NOMO-1 treated with DMSO at 0.1 percent for 48 hours (cell line): ENCODE measurements around the gene LRRC75A.
A peak's percentile ranks its signal among the peaks of the same experiment; 100 is the strongest.

ENCODE experiments used
- DNase-seq: peaks from one replicate; lab custom pipeline; 2025; ENCODE audit not compliant: unreplicated experiment; lab: John Stamatoyannopoulos, UW

LRRC75A gene

DNA sequence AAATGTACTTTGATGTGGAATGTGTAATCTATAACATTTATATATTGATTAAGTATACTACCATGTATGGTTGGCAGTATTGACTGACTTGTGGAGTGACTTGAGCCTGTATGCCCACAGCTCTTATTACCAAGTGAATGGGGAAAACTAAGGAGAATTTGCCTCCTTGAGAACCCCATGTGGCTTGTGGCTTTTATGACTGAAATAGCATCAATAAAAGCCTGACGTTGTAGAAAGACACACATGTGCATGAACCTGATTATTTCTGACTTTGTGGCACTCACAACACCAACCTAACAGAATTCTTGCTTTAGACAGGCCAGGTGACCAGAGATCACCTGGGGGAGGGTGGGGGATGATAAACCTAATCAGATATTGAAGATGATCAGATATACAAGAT lies 2.1 kb upstream of the LRRC75A start:
- DNase-seq = no peak

DNA sequence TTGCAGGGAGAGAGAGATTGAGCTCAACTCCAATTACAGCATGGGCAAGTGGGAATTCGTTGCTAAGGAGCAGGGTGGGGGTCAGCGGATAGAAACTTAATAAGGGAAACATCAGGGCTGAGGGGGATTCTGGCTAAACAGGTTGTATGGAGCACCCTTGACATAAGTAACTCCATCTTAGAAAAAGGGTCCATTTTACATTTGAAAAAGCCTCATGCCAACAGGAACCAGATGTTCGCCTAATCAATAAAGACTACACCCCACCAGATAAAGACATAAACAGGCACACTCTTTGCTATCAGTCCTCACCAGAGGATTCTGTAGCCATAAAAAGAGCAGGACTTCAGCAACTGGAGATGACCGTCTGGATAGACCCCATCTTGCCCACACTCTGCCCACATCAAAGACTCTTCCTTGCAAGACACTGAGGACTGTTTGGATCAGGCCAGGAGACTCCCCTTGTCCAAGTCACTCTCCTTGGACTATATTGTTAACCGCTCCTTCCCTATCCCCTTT lies 1.6 kb upstream of the LRRC75A start:
- no peak for DNase-seq

DNA sequence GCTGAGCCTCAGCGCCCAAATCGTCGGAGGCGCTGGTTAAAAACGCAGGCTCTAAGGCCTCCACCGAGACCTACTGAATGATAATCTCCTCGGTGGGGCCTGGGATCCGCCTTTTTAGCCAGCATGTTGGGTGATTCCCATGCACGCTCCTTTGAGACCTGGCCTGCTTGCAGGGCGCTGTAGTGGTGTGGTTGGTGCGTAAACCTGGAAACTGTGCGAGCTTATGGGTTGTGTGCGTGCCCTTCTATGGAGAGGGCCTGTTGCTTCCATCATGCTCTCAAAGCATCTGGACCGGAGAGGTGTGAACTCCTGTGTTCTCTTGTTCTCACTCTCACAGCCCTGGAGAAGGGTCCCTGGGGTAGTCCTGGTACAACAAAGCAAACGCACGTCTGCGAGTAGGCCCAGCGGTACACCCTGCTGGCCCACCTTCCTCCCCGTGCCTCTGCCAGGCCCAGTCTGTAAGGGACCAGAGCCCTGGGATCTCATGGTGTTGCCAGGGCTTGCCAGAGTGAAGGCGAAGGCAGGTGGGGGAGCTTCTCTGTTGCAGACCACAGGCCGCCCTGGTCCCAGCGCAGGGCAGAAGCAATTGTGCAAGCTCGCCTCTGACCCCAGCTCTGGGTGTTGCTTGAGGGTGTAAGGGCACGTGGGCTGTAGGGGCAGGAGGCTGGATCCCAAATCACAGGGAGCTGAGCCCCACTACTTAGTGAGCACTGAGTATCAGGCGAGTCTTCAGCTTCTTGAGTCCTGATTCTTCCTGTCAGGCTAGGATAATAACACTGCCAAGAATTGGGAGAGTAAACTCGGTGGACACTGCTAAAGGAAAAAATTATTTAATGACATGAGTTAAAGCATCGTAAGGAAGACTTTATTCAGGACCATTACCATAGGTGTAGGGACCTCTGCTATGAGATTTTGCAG lies 879 bp upstream of the LRRC75A start:
- DNase-seq = no peak

DNA sequence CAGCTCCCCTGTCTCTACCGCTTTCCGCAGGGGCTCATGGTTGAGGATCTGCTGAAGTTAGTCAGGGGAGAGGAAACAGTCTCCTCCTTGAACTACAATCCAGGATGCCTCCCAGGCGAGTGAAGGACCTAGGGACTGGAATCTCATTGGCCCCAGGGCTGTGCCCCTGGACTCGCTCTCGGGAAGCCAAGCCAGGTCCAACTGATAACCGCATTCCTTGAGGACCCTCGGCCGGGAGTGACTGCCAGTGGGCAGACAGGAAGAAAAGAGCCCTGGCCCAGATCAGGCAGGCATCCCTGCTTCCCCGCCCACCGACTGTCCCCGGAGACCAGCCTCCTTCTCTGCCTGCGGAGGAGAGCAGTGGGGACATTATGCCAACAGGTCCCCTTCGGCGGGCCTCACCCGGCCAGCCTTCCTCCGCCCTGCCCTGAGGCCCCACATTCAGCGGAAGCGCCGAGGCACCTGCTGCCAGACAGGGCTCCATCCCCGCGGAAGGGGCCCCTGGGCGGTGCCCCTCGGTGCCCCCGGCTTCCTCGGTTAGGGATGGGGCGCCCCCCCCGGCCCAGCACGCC lies 776 bp downstream of the LRRC75A start:
- peak; percentile 10 for DNase-seq

DNA sequence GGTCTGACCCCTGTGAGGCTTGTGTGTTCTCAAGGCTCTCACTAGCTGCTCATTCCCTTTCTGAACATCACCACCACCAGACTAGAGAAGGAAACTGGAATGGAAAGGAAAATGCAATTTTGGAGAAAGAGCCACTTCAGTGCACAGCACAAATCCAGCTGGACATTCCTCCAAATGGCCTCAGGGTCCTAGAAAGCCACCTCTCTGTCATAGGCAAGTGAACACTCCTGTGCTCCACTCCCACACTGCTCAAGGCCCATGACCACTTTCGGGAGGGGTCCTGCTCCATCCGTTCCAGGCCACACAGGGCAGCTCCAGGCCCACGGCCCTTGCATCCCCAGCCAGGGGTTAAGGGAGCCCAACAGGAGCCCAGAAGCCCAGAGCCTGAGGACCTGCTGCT lies 2.6 kb downstream of the LRRC75A start:
- no peak for DNase-seq

DNA sequence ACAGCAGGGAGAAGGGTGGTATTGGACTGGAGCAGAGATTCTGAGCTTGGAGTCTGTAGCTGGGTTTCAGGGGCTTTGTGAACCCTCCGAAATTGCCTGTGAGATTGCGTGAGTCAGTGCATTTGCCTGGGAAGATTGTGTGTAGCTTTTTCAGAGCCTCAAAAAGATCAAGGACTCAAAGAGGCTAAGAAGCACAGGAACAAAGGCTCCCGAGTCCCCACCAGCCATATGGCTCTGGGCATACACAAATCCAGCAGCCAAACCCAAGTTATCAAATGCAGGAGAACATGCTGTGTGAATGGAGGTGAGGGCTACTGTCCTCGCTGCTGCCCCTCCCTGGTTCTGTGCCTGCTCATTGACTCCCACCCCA lies 3.0 kb downstream of the LRRC75A start:
- DNase-seq = no peak

DNA sequence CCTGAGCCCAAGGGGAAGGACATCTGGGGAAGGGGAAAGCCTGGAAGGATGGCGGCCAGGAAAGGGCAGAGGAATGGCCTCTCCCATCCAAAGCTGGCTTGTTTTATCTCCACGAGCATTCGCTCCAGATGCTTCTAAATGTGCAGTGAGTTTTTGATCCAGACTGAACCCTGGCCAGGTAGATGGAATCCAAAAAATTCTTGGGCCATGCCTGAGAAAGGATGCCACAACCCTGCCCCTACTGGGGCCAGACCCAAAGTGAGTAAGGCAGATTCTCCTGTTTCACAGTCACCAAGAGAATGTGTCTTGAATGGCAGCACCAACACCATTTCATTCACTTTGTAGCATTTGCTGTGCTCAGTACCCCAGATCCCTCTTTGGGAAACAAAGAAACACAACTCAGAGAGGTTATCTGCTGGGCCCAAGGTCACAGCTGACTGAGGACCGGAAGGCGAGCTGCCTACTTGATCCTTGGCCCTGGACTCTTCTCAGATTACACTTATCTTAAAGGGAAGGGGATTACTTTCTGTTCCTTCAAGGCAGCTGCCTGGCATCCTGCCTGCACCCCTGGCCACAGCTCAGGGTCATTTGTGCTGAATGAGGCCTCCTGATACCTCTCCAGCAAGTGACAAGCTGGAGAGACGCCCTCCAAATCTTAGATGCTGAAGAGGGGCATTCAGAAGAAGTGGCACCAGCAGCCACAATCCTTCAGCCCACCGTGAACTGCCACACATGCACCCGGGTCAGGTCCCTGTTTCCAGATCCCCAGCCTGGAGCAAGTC lies 3.6 kb downstream of the LRRC75A start:
- DNase-seq = no peak

DNA sequence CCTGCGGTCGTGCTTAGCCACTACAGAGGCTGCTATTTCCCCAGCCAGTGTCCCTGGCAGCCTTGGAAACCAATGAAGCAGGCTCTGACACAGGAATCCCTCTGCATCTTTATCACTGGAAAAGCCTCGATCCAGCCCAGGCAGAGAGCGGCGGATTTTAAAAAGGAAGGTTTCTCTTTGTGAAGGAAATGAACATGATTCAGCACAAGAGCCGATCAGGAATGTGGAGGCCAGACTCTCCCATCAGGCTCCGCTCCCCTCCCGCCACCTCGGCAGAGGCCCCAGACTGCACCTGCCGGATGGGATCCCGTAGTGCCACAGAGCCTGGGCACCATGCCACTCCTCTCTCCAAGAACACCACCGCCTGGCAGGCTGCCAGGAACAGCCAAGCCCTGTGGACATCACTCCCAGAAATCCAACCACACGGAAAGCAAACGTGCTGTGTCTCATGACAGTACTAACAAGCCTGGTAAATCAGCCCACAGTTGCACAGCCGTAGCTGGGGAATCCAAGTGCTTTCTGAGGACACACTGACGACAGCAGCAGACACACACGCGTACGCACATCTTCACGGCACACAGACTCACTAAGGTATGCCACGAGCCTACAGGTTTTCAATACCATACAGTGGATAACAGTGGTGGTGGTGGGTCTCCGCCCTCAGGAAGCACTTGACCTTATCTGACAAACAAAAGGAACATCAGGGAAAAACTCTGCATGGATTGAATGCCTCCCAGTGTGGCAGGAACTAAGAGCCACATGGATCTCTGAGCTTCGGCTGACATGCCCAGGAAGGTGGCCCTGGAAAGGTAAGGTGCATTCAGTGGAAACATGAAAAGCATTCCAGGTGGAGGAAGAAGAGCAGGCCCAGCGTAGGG lies 5.4 kb downstream of the LRRC75A start:
- no peak for DNase-seq

DNA sequence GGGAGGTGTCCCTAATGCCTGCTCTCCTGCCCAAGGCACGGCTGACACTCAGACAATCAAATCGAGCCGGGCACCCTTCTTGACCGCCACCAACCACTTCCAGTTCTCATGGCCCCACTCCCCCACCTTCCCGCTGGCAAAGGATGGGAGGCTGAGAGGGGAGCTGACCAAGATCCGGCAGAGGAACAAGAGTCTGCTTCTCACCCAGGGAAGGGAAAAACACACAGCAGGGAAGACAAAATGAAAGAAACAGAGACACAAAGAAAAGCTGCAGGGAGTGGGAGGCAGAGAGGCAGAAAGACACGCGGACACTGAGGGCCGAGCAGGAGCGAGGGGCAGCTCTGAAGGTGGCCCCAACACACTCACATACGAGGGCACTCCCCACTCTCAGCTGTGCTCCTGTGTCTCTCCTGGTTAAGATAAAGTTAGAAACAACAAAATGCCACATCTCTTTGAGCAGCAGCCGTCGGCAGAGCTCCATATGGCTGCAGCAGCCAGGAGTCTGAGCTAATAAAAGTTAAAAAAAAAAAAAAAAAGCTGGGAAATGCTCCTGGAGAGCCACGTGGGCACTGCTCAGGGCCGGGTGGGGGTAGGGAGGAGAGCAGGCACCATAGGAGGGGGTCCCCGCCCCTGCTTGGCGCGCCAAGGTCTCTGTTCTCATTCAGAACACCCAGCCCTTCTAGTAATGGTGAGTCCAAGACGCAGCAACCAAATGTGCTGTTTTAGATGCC lies 7.4 kb downstream of the LRRC75A start:
- no peak for DNase-seq

DNA sequence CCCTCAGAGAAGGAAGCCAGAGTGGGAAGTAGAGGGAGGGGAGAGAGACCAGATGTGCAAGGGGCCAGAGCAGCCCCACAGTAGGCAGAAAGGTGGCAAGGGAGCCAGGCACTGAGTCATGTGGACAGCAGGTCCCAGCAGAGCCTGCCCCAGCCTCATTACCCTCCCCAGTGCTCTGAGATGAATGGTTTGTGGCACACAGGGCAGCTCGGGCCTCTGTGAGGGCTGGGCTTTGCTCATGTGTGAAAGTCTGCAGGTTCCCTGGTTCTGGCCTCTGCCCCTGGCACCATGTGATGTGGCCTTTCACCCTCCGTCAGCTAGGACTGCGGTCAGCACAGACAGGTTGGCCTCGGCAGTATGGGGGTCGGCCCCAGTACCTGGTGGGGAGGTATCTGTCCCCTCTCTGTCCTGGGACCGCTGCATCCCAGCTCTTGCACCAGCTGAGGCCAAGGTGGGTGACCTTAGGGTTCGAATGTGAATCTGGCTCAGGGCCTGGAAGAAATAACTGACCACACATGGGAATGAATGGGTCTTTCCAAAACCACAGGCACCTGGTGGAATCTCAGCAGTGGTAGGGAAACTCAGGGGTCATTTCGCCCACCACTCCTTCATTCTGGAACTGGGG lies 8.9 kb downstream of the LRRC75A start:
- no peak for DNase-seq

DNA sequence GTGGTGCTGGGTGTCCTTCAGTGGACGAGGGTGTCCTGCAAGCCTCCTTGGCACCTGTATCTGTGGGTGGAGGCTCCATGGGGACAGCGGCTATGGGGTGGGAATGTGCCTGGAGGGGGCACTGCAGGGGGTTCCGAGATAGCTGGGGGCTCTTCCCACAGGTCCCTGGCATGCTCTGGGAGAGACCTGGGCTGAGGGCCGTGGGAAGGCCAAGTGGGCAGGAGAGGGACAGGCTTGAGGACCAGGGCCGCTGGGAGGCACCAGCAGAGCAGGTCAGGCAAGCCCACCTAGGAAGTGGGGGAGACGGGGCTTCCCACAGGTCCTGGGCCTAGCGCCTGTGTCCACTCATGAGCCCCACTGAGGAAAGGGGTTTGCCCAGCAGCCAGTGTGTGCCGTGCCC lies 9.7 kb downstream of the LRRC75A start:
- no peak for DNase-seq

DNA sequence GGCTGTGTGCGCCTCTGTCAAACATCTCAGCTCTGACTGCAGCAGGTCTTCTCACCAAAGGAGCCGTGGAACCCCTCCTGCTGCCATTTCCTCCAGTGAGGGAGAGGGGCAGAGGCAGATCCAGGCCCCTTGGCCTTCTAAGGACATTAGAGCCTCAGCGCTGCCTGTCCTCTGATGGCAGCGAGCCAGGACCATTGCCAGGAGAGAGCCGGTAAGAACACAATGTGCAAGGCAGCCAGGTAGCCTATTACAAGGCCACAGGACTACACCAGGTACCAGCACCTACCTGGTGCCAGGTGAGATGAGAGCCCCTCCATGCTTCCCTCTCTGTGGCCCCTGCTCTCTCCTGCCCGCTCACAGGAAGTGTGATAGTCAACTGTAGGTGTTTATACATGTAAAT lies 11.0 kb downstream of the LRRC75A start:
- DNase-seq = no peak

DNA sequence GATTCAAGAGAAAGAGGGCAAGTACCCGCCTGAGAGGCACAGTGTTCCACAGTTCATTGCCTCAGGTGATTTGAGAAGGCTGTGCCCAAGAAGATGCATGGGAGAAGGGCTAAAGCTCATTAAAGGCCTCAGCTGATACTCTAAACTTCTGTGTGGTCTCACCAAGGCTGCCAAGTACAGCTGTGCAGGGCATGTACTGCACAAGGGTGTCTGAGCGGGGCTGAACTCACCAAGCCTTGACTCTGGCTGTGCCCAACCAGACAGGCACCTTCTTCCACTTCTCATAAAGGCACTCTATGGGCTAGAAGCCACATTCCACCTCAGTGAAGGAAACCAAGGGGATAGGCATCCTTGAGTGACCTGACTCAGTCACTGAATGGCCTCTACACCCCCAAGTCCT lies 12.7 kb downstream of the LRRC75A start:
- no peak for DNase-seq

DNA sequence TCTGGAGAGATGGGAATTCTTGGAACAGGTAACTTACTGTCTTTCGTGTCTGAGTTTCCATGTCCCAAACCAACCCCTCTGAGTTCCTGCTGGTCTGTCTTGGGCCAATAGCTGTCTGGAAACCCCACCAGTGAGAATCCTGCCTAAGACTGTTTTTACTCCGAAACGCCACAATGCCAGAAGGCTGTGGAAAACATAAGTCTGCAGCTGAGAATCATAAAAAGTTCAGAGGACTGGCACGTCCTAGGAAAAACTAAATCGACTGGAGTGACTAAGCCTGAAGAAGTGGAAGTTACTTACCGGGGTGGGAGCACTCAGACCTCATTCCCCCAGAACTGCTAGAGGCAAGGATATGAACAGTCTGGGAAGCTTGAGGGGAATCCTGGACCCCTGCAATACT lies 13.3 kb downstream of the LRRC75A start:
- DNase-seq = no peak

DNA sequence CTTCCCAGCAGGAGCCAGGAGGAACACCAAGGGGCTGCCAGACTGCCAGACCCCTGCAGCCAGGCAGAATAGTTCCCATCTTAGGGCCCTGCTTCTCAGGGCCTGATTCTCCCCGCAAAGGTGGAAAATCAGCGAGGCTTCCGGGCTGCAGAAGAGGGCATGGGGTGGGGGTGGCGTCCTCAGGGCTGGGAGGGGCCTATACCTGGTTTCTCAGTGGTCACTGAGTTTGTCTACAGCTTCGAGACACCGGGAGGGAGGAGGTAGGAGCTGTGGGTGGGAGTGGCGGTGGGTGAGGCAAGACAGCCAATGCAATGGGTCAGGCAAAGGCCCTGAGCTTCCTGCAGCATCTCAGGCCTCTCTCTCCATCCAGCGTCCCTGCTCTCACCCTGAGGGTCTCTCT lies 14.3 kb downstream of the LRRC75A start:
- DNase-seq = no peak

DNA sequence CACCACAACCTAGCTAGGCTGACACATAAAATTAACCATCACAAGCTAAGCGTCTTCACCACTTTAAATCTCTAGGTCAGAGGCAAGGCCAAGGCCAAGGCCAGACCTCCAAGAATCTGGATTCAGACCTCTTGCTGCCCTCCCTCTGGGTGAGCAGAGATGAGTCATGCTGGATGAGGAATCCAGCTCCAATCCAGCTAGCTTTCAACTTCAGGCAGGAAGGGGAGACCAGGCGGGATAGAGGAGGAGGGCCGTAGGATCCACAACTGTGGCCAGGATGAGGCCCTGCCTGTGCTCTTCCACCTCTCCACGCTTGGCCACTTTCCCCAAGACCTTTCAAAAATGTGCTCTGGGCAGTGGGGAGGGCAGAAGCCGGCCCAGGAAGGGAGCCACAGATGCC lies 14.7 kb downstream of the LRRC75A start:
- no peak for DNase-seq

DNA sequence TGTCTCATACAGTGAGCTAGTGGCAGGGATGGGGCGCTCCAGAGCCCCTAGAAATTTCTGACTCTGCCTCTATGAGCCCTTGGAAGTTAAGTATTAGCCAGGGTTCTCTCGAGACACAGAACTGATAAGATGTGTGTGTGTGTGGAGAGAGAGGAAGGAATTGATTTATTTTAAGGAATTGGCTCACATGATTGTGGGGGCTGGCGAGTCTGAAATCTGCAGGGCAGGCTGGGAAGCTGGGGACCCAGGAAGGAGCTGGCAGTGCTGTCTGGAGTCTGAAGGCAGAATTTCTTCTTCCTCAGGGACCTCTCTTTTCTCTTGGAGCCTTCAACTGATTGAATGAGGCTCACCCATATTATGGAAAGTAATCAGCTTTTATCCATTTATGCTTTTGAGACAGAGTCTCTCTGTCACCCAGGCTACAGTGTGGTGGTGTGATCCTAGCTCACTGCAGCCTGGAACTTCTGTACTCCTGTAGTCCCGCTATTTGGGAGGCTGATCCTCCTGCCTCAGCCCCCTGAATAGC lies 16.8 kb downstream of the LRRC75A start:
- no peak for DNase-seq

DNA sequence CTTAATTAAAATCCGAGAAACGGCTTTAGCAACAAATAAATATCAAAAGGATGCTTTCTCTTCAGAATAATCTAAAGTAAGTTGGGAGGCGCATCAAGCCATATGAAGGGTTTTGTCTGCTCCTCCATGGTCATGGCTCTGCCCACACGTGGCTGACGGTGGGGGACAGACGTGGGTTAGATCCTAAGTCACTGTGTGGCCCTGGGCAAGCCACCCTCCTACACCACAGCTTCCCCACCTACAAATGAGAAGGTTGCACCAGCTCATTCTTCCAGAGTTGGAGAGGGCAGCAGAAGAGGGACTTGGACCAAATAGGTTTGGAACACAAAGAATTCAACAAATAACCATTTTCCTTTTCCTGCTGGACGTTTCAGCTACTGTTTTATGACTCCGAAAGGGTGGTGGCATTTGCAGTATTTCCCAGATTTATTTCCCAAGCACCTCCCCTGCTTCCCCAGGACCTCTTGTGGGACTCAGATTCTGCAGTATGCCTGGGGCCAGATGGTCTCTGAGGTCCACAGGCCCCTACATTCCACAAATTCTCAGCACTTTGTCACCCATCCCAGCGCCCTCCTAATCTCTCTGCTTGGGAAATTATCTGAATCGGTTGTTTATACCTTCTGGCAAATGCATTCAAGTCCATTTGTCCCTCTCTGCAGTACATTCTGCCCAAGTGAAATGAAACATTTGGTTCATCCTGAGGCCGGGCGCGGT lies 17.8 kb downstream of the LRRC75A start:
- DNase-seq = no peak
